Lung (tissue), 13 donors: ENCODE measurements around the gene CPT1C. TPM values are rescaled to one million over a fixed set of nuclear protein-coding genes. Genes with fewer than 3 reads are reported as not detected.

Experiments used
- ATAC-seq: fragments of 200-7000 bp; cut with Tn5 transposase; one replicate; pipeline ENCODE4 v1.9.1; 2020; ENCODE audit warnings: moderate number of reproducible peaks; ENCODE audit not compliant: insufficient read depth, low FRiP score
- DNase-seq, 3 donors: peaks; one replicate each; pipeline ENCODE4 v3.0.0-alpha.2; 2013 to 2017
- H3K27ac ChIP-seq, 2 donors: one replicate each; pipeline ENCODE4 v1.5.1; 2013; ENCODE audit warnings: mild to moderate bottlenecking in 2 of 2, moderate library complexity in 2 of 2, control low read depth in 1 of 2, inconsistent platforms in 1 of 2, low read depth in 1 of 2, low read length in 1 of 2
- H3K27me3 ChIP-seq, 3 donors: one replicate each; pipeline ENCODE4 v1.5.1; 2013; ENCODE audit warnings: low read length in 2 of 3; ENCODE audit not compliant: control insufficient read depth in 3 of 3, insufficient read depth in 3 of 3
- H3K36me3 ChIP-seq, 4 donors: one replicate each; pipeline ENCODE4 v1.5.1; 2013; ENCODE audit warnings: low read length in 4 of 4, mild to moderate bottlenecking in 1 of 4, moderate library complexity in 1 of 4; ENCODE audit not compliant: control insufficient read depth in 4 of 4, insufficient read depth in 4 of 4
- H3K4me1 ChIP-seq, 5 donors: one replicate each; pipeline ENCODE4 v1.5.1; 2013; ENCODE audit warnings: low read length in 5 of 5, mild to moderate bottlenecking in 2 of 5, moderate library complexity in 1 of 5; ENCODE audit not compliant: control insufficient read depth in 5 of 5, insufficient read depth in 5 of 5
- H3K4me3 ChIP-seq: one replicate; pipeline ENCODE4 v1.5.1; 2013; ENCODE audit warnings: mild to moderate bottlenecking, control low read depth, moderate library complexity
- H3K9ac ChIP-seq, 2 donors: one replicate each; pipeline ENCODE4 v1.5.1; 2013; ENCODE audit warnings: low read length in 2 of 2, control low read depth in 1 of 2; ENCODE audit not compliant: insufficient read depth in 1 of 2
- H3K9me3 ChIP-seq, 4 donors: one replicate each; pipeline ENCODE4 v1.5.1; 2013; ENCODE audit warnings: low read length in 3 of 4, mild to moderate bottlenecking in 1 of 4, moderate library complexity in 1 of 4; ENCODE audit not compliant: control insufficient read depth in 4 of 4, insufficient read depth in 3 of 4
- CTCF ChIP-seq: IDR thresholded peaks from 2 replicates; pipeline ENCODE4 v1.5.1; 2012; ENCODE audit warnings: mild to moderate bottlenecking; ENCODE audit errors: control extremely low read depth, extremely low read depth
- WGBS, 2 donors: extraction: QIAGEN DNeasy Blood & Tissue Kit; methylation state at CpG; one replicate each; pipeline ENCODE4 v1.1.7; 2013; 5-methylcytosine and 5-hydroxymethylcytosine counted together
- polyA plus RNA-seq, 2 donors: library from polyadenylated mRNA; stranded (reverse); fragments of 200-250 nt; gene quantifications; one replicate each; pipeline ENCODE4 v1.2.1, GENCODE V29; 2013
- small RNA-seq: library from RNA; depleted of rRNA; stranded (forward); fragments of <200 nt; gene quantifications from one replicate; pipeline ENCODE3, GENCODE V24; 2014; ENCODE audit warnings: low replicate concordance
- total RNA-seq, 2 donors: library from RNA; depleted of rRNA in 1 of 2; stranded (reverse); fragments of >200 nt in 1 of 2; gene quantifications; one replicate each; pipeline ENCODE4 v1.2.1, GENCODE V29; 2014 to 2021
- donor health status: control.
- donor health status: control.
- donor health status: Bipolar disorder and iron deficiency.
- donor health status: healthy.
- donor health status: DM: yes; HTN: yes; CAD: no.

Gene CPT1C
- total and polyA plus RNA-seq, 4 donors, result 2.7 to 5.9 (median 3.5) TPM

GRCh38 chr19:49761249-49761624 lies 70.3 kb downstream of the CPT1C start:
- 89% methylated on average over 1 of the region's 1 CpG for WGBS, 2 donors
- Histone ChIP-seq H3K9ac (peak overlapping the region in 1 of 2 donors; percentile 27), H3K36me3 (no peaks in the 10 kb centered on the region), H3K27me3 (no peaks in the 10 kb centered on the region), H3K4me1 (peaks cover 0 to 15% (median 0%) of the 10 kb centered on the region in 5 donors), H3K27ac (peak overlapping the region in 1 of 2 donors; percentile 44), H3K4me3 (no peak overlapping the region), H3K9me3 (peaks cover 0 to under 1% (median 0%) of the 10 kb centered on the region in 4 donors)
- TF ChIP-seq CTCF, result no peak
- ATAC-seq (no peak), DNase-seq (no peak)

GRCh38 chr19:49761625-49762311 lies 70.9 kb downstream of the CPT1C start:
- no peaks in the 10 kb centered on the region for H3K27me3 ChIP-seq
- H3K9ac ChIP-seq, result peak overlapping the region in 1 of 2 donors; percentile 27
- no peaks in the 10 kb centered on the region for H3K36me3 ChIP-seq
- peaks cover 0 to 15% (median 0%) of the 10 kb centered on the region in 5 donors for H3K4me1 ChIP-seq
- H3K4me3 ChIP-seq, result no peak overlapping the region
- peak overlapping the region in 1 of 2 donors; percentile 44 for H3K27ac ChIP-seq
- ATAC-seq, result no peak
- TF ChIP-seq CTCF, result no peak
- 60 to 62% methylated on average over 16 of the region's 16 CpGs for WGBS, 2 donors
- peak; percentile 50 to 78 (median 61) for DNase-seq
- H3K9me3 ChIP-seq, result no peaks in the 10 kb centered on the region

- Histone ChIP-seq H3K27me3 (no peaks in the 10 kb centered on the region), H3K9ac (no peak within 1 kb of the TSS), H3K9me3 (no peaks in the 10 kb centered on the region), H3K36me3 (no peaks in the 10 kb centered on the region), H3K4me3 (no peak within 1 kb of the TSS), H3K27ac (no peak within 1 kb of the TSS), H3K4me1 (peaks cover 0 to 23% (median 5%) of the 10 kb centered on the region in 5 donors)
- no peak for TF ChIP-seq CTCF
- DNase-seq (no peak), ATAC-seq (no peak)
- 75 to 79% methylated on average over 6 of the region's 6 CpGs for WGBS, 2 donors
Measured at GRCh38 chr19:49763230-49763629, 72.3 kb downstream of the CPT1C start, which contains the start of gene TSKS. Gene TSKS (minus strand): TSS chr19:49763306. CDS start chr19:49763247, 59 bp downstream.

Small RNAs within 50 kb of the gene (small RNA-seq; reads per million reads assigned to genes)
- gene MIR5088, result not detected

Other genes with a start within 250 kb of the CPT1C start
- under 1 TPM; 0.31 to 0.51 TPM for gene SLC17A7, start 249.6 kb upstream of the CPT1C start, total RNA-seq
- under 1 TPM; 0.10 to 0.30 TPM for gene SLC17A7, start 249.6 kb upstream of the CPT1C start, polyA plus RNA-seq
- 10 to 100 TPM; 65.7 to 65.9 TPM for gene PIH1D1, start 239.3 kb upstream of the CPT1C start, total RNA-seq
- gene PIH1D1, start 239.3 kb upstream of the CPT1C start, polyA plus RNA-seq, result 10 to 100 TPM; 63.7 to 66.6 TPM
- gene ALDH16A1, start 237.9 kb upstream of the CPT1C start, total RNA-seq, result 10 to 100 TPM; 21.1 to 53.3 TPM
- gene ALDH16A1, start 237.9 kb upstream of the CPT1C start, polyA plus RNA-seq, result 10 to 100 TPM; 36.1 to 38.7 TPM
- 1 to 10 TPM; 2.9 to 8.9 TPM for gene FLT3LG, start 216.9 kb upstream of the CPT1C start, total RNA-seq
- gene FLT3LG, start 216.9 kb upstream of the CPT1C start, polyA plus RNA-seq, result 10 to 100 TPM in 1 of 2 donors, 1 to 10 TPM in 1; 9.5 to 15.0 TPM
- gene RPL13A, start 203.5 kb upstream of the CPT1C start, total RNA-seq, result 1,000 to 10,000 TPM; 1,499 to 2,532 TPM
- gene RPL13A, start 203.5 kb upstream of the CPT1C start, polyA plus RNA-seq, result 1,000 to 10,000 TPM; 2,431 to 2,816 TPM
- 1,000 to 10,000 TPM; 1,558 to 1,973 TPM for gene RPS11, start 194.7 kb upstream of the CPT1C start, total RNA-seq
- 1,000 to 10,000 TPM; 4,071 to 4,654 TPM for gene RPS11, start 194.7 kb upstream of the CPT1C start, polyA plus RNA-seq
- 100 to 1,000 TPM; 184 to 271 TPM for gene FCGRT, start 178.5 kb upstream of the CPT1C start, total RNA-seq
- 100 to 1,000 TPM; 233 to 247 TPM for gene FCGRT, start 178.5 kb upstream of the CPT1C start, polyA plus RNA-seq
- 10 to 100 TPM; 14.1 to 39.2 TPM for gene RCN3, start 163.1 kb upstream of the CPT1C start, total RNA-seq
- gene RCN3, start 163.1 kb upstream of the CPT1C start, polyA plus RNA-seq, result 10 to 100 TPM; 29.3 to 32.6 TPM
- 10 to 100 TPM; 40.9 to 48.1 TPM for gene NOSIP, start 110.6 kb upstream of the CPT1C start, total RNA-seq
- gene NOSIP, start 110.6 kb upstream of the CPT1C start, polyA plus RNA-seq, result 10 to 100 TPM; 77.1 to 84.2 TPM
- 10 to 100 TPM in 1 of 2 donors, 1 to 10 TPM in 1; 5.1 to 11.7 TPM for gene PRRG2, start 109.8 kb upstream of the CPT1C start, total RNA-seq
- gene PRRG2, start 109.8 kb upstream of the CPT1C start, polyA plus RNA-seq, result 10 to 100 TPM in 1 of 2 donors, 1 to 10 TPM in 1; 9.0 to 10.5 TPM
- 10 to 100 TPM; 18.0 to 32.4 TPM for gene PRR12, start 99.9 kb upstream of the CPT1C start, total RNA-seq
- gene PRR12, start 99.9 kb upstream of the CPT1C start, polyA plus RNA-seq, result 10 to 100 TPM in 1 of 2 donors, 1 to 10 TPM in 1; 7.6 to 15.5 TPM
- gene RRAS, start 51.0 kb upstream of the CPT1C start, total RNA-seq, result 10 to 100 TPM; 26.3 to 71.6 TPM
- 100 to 1,000 TPM; 140 to 180 TPM for gene RRAS, start 51.0 kb upstream of the CPT1C start, polyA plus RNA-seq
- 10 to 100 TPM; 22.5 to 80.2 TPM for gene SCAF1, start 48.9 kb upstream of the CPT1C start, total RNA-seq
- 10 to 100 TPM; 24.3 to 26.7 TPM for gene SCAF1, start 48.9 kb upstream of the CPT1C start, polyA plus RNA-seq
- gene IRF3, start 25.3 kb upstream of the CPT1C start, total RNA-seq, result 10 to 100 TPM; 52.8 to 97.3 TPM
- gene IRF3, start 25.3 kb upstream of the CPT1C start, polyA plus RNA-seq, result 10 to 100 TPM; 70.7 to 92.2 TPM
- gene BCL2L12, start 25.2 kb upstream of the CPT1C start, total RNA-seq, result 10 to 100 TPM in 1 of 2 donors, 1 to 10 TPM in 1; 3.5 to 26.1 TPM
- gene BCL2L12, start 25.2 kb upstream of the CPT1C start, polyA plus RNA-seq, result 10 to 100 TPM; 18.3 to 23.5 TPM
- gene PRMT1, start 13.8 kb upstream of the CPT1C start, total RNA-seq, result 100 to 1,000 TPM; 124 to 130 TPM
- 100 to 1,000 TPM; 122 to 254 TPM for gene PRMT1, start 13.8 kb upstream of the CPT1C start, polyA plus RNA-seq
- 1 to 10 TPM in 1 of 2 donors, under 1 TPM in 1; 0.60 to 4.2 TPM for gene ADM5, start 1.5 kb upstream of the CPT1C start, total RNA-seq
- 1 to 10 TPM; 2.5 to 3.5 TPM for gene ADM5, start 1.5 kb upstream of the CPT1C start, polyA plus RNA-seq
- under 1 TPM; 0.23 to 0.83 TPM for gene TSKS, start 72.2 kb downstream of the CPT1C start, total RNA-seq
- gene TSKS, start 72.2 kb downstream of the CPT1C start, polyA plus RNA-seq, result under 1 TPM; 0.56 to 0.65 TPM
- gene AP2A1, start 75.9 kb downstream of the CPT1C start, total RNA-seq, result 10 to 100 TPM; 44.9 to 87.2 TPM
- 10 to 100 TPM; 31.5 to 64.0 TPM for gene AP2A1, start 75.9 kb downstream of the CPT1C start, polyA plus RNA-seq
- 10 to 100 TPM; 33.9 to 36.8 TPM for gene FUZ, start 122.2 kb downstream of the CPT1C start, total RNA-seq
- gene FUZ, start 122.2 kb downstream of the CPT1C start, polyA plus RNA-seq, result 10 to 100 TPM; 18.4 to 26.5 TPM
- gene MED25, start 127.2 kb downstream of the CPT1C start, total RNA-seq, result 10 to 100 TPM; 43.6 to 75.2 TPM
- gene MED25, start 127.2 kb downstream of the CPT1C start, polyA plus RNA-seq, result 10 to 100 TPM; 42.6 to 52.6 TPM
- gene PTOV1, start 160.0 kb downstream of the CPT1C start, total RNA-seq, result 100 to 1,000 TPM in 1 of 2 donors, 10 to 100 TPM in 1; 77.4 to 115 TPM
- gene PTOV1, start 160.0 kb downstream of the CPT1C start, polyA plus RNA-seq, result 100 to 1,000 TPM in 1 of 2 donors, 10 to 100 TPM in 1; 62.9 to 101 TPM
- 100 to 1,000 TPM in 1 of 2 donors, 10 to 100 TPM in 1; 44.7 to 120 TPM for gene PNKP, start 176.5 kb downstream of the CPT1C start, total RNA-seq
- 10 to 100 TPM; 53.3 to 75.1 TPM for gene PNKP, start 176.5 kb downstream of the CPT1C start, polyA plus RNA-seq
- 10 to 100 TPM in 1 of 2 donors, 1 to 10 TPM in 1; 6.7 to 39.5 TPM for gene AKT1S1, start 186.2 kb downstream of the CPT1C start, total RNA-seq
- 10 to 100 TPM; 32.2 to 46.4 TPM for gene AKT1S1, start 186.2 kb downstream of the CPT1C start, polyA plus RNA-seq
- 10 to 100 TPM; 23.3 to 52.9 TPM for gene TBC1D17, start 186.6 kb downstream of the CPT1C start, total RNA-seq
- gene TBC1D17, start 186.6 kb downstream of the CPT1C start, polyA plus RNA-seq, result 10 to 100 TPM; 27.6 to 37.1 TPM
- gene IL4I1, start 205.8 kb downstream of the CPT1C start, total RNA-seq, result 1 to 10 TPM; 3.6 to 3.7 TPM
- 10 to 100 TPM in 1 of 2 donors, 1 to 10 TPM in 1; 3.8 to 21.2 TPM for gene IL4I1, start 205.8 kb downstream of the CPT1C start, polyA plus RNA-seq
- 10 to 100 TPM in 1 of 2 donors, 1 to 10 TPM in 1; 7.0 to 31.3 TPM for gene ATF5, start 238.1 kb downstream of the CPT1C start, total RNA-seq
- gene ATF5, start 238.1 kb downstream of the CPT1C start, polyA plus RNA-seq, result 10 to 100 TPM; 36.5 to 49.1 TPM
- 10 to 100 TPM; 37.4 to 38.5 TPM for gene NUP62, start 238.4 kb downstream of the CPT1C start, total RNA-seq
- 10 to 100 TPM; 16.2 to 45.9 TPM for gene NUP62, start 238.4 kb downstream of the CPT1C start, polyA plus RNA-seq